ENCODE measurements around the gene PEX14.
A peak's percentile ranks its signal among the peaks of the same experiment; 100 is the strongest.

The PEX14 gene

GRCh38 chr1:10509809-10510509 is 35.2 kb downstream of the PEX14 start:
- TF ChIP-seq, protein P1, sequence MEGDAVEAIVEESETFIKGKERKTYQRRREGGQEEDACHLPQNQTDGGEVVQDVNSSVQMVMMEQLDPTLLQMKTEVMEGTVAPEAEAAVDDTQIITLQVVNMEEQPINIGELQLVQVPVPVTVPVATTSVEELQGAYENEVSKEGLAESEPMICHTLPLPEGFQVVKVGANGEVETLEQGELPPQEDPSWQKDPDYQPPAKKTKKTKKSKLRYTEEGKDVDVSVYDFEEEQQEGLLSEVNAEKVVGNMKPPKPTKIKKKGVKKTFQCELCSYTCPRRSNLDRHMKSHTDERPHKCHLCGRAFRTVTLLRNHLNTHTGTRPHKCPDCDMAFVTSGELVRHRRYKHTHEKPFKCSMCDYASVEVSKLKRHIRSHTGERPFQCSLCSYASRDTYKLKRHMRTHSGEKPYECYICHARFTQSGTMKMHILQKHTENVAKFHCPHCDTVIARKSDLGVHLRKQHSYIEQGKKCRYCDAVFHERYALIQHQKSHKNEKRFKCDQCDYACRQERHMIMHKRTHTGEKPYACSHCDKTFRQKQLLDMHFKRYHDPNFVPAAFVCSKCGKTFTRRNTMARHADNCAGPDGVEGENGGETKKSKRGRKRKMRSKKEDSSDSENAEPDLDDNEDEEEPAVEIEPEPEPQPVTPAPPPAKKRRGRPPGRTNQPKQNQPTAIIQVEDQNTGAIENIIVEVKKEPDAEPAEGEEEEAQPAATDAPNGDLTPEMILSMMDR (IDR thresholded peaks at IDR 0.05; ENCODE audit: extremely low read depth, insufficient read depth, missing control alignments), result no peak
- no peak for DNase-seq (ENCODE audit: low spot score)
- in situ Hi-C loops (cut with MboI; ENCODE audit: low pct_unique_long_range_greater_than_20kb, low sequenced_read_pairs, unreplicated experiment), result loop anchor here (25.0 kb wide), 1 partner anchor 427 kb away; no protein-coding TSS in a partner anchor

- in situ Hi-C loops (cut with MboI; ENCODE audit: low pct_unique_long_range_greater_than_20kb, low sequenced_read_pairs, unreplicated experiment), result loop anchor here (25.0 kb wide), 1 partner anchor 426 kb away; no protein-coding TSS in a partner anchor
- DNase-seq (ENCODE audit: low spot score), result peak; percentile 89
- TF ChIP-seq, protein P1 (IDR thresholded peaks at IDR 0.05; ENCODE audit: extremely low read depth, insufficient read depth, missing control alignments), result no peak
These were observed 36.1 kb downstream of the PEX14 start for GRCh38 chr1:10510520-10511493.

DNA sequence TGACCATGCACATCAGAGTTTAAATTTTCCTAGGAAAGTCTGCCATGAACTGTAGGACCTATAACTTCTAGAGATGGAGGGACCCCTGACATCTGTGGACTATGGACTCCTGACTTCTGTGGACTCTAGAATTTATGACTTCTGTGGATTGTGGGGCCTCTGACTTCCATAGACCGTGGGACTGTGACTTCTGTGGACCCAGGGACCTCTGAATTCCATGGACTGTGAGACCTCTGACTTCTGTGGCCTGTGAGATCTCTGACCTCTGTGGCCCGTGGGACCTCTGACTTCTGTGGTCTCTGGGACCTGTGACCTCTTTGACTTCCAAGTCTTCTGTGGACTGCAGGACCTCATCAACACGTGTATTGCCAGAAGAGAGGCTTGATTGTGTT is 36.7 kb downstream of the PEX14 start:
- no peak for DNase-seq (ENCODE audit: low spot score)
- in situ Hi-C loops (cut with MboI; ENCODE audit: low pct_unique_long_range_greater_than_20kb, low sequenced_read_pairs, unreplicated experiment), result loop anchor here (25.0 kb wide), 1 partner anchor 426 kb away; no protein-coding TSS in a partner anchor

DNA sequence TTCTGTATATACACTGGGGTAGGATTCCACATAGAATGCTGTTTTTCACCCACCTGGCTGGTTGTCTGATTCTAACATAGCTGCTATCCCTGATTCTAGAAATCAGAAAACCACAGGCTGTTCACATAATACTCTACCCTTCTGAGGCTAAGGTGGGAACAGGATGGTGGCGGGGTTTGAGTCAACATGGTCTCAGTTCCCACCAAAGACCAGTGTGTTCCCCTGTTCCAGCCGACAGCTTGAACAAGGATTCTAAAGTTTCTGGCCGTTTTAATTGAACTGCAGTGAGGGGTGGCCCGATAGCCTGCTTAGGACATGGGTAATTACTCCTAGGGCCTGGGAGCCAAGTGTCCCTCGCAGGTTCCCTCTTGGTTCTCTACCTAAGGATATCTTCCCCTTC is 38.4 kb downstream of the PEX14 start:
- DNase-seq (ENCODE audit: low spot score), result no peak
- TF ChIP-seq, protein P1 (IDR thresholded peaks at IDR 0.05; ENCODE audit: extremely low read depth, insufficient read depth, missing control alignments), result no peak
- in situ Hi-C loops (cut with MboI; ENCODE audit: low pct_unique_long_range_greater_than_20kb, low sequenced_read_pairs, unreplicated experiment), result loop anchor here (25.0 kb wide), 1 partner anchor 424 kb away; no protein-coding TSS in a partner anchor

More for the DNA sequence above, 36.7 kb downstream of the PEX14 start:
- TF ChIP-seq, protein P1 (IDR thresholded peaks at IDR 0.05; ENCODE audit: extremely low read depth, insufficient read depth, missing control alignments), result no peak

- TF ChIP-seq, protein P1 (IDR thresholded peaks at IDR 0.05; ENCODE audit: extremely low read depth, insufficient read depth, missing control alignments), result peak; percentile 26
- DNase-seq (ENCODE audit: low spot score), result no peak
- in situ Hi-C loops (cut with MboI; ENCODE audit: low pct_unique_long_range_greater_than_20kb, low sequenced_read_pairs, unreplicated experiment), result loop anchor here (25.0 kb wide), 1 partner anchor 423 kb away; no protein-coding TSS in a partner anchor
These were observed 39.9 kb downstream of the PEX14 start for GRCh38 chr1:10514490-10515235.

Data from GM13977 (cell line).